Chondrocyte (in vitro differentiated cells): Measurements from ENCODE around the gene SAMSN1. TPM values are rescaled to one million over a fixed set of nuclear protein-coding genes. Genes with fewer than 3 reads are reported as not detected.
"Not testable (repeated sequence)": the region's sequence is repeated elsewhere in the genome, so short reads cannot be mapped to it uniquely, and the experiment has no call there.

Source experiments
- DNase-seq: peaks from one replicate; pipeline ENCODE4 v3.0.0; 2021; ENCODE audit warnings: mixed read lengths, low spot score
- H3K27ac Mint-ChIP-seq: one replicate; pipeline ENCODE4 v1.8.0; 2021; ENCODE audit warnings: mild to moderate bottlenecking, moderate library complexity, mixed read lengths; ENCODE audit not compliant: unreplicated experiment
- H3K27me3 Mint-ChIP-seq: 2 replicates; pipeline ENCODE4 v1.8.0; 2021; ENCODE audit warnings: low read depth, mixed read lengths
- H3K36me3 Mint-ChIP-seq: 2 replicates; pipeline ENCODE4 v1.8.0; 2021; ENCODE audit warnings: low read depth, mixed read lengths
- H3K4me1 Mint-ChIP-seq: 2 replicates; pipeline ENCODE4 v1.8.0; 2021; ENCODE audit warnings: low read depth, mild to moderate bottlenecking, mixed read lengths
- H3K4me3 Mint-ChIP-seq: one replicate; pipeline ENCODE4 v1.8.0; 2021; ENCODE audit warnings: mild to moderate bottlenecking, moderate library complexity, mixed read lengths; ENCODE audit not compliant: unreplicated experiment
- H3K9me3 Mint-ChIP-seq: 2 replicates; pipeline ENCODE4 v1.8.0; 2021; ENCODE audit warnings: low read depth, mixed read lengths
- total RNA-seq: library from RNA; stranded (reverse); gene quantifications from 3 replicates; pipeline ENCODE4 v1.2.1, GENCODE V29; 2021
- TF ChIP-seq, protein P1 (sequence below): fragments of 200-600 bp; sonication (generic); IDR thresholded peaks from 2 replicates; pipeline ENCODE4 v1.5.0; 2021; ENCODE audit warnings: antibody characterized with exemption, mild to moderate bottlenecking, moderate library complexity

The SAMSN1 gene
- total RNA-seq, 1 donor from 2014 or later: not detected

DNA sequence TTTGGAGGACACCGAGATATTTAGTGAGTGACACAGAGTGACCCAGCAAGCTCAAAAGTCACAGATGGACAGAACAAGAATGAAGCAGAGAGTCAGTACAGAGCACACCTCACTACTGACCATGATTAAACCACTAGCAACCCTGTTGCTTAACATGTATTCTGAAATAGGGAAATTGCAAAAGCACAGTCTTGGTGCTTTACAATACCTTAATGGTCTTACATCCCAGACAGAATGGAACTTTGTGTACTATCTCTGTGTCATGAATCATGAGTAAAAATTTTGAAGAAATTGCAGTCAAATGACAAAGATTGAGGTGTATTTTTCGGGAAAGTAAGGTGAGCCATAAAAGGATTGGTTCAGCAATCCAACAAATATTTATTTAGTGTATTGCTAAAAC lies 2.7 kb upstream of the SAMSN1 start:
- Mint-ChIP-seq H3K4me1 (no peaks in the 10 kb centered on the region), H3K27me3 (no peaks in the 10 kb centered on the region), H3K4me3 (no peak overlapping the region), H3K36me3 (no peaks in the 10 kb centered on the region), H3K27ac (no peak overlapping the region), H3K9me3 (no peaks in the 10 kb centered on the region)
- TF ChIP-seq, protein P1, sequence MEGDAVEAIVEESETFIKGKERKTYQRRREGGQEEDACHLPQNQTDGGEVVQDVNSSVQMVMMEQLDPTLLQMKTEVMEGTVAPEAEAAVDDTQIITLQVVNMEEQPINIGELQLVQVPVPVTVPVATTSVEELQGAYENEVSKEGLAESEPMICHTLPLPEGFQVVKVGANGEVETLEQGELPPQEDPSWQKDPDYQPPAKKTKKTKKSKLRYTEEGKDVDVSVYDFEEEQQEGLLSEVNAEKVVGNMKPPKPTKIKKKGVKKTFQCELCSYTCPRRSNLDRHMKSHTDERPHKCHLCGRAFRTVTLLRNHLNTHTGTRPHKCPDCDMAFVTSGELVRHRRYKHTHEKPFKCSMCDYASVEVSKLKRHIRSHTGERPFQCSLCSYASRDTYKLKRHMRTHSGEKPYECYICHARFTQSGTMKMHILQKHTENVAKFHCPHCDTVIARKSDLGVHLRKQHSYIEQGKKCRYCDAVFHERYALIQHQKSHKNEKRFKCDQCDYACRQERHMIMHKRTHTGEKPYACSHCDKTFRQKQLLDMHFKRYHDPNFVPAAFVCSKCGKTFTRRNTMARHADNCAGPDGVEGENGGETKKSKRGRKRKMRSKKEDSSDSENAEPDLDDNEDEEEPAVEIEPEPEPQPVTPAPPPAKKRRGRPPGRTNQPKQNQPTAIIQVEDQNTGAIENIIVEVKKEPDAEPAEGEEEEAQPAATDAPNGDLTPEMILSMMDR: no peak
- DNase-seq: no peak

DNA sequence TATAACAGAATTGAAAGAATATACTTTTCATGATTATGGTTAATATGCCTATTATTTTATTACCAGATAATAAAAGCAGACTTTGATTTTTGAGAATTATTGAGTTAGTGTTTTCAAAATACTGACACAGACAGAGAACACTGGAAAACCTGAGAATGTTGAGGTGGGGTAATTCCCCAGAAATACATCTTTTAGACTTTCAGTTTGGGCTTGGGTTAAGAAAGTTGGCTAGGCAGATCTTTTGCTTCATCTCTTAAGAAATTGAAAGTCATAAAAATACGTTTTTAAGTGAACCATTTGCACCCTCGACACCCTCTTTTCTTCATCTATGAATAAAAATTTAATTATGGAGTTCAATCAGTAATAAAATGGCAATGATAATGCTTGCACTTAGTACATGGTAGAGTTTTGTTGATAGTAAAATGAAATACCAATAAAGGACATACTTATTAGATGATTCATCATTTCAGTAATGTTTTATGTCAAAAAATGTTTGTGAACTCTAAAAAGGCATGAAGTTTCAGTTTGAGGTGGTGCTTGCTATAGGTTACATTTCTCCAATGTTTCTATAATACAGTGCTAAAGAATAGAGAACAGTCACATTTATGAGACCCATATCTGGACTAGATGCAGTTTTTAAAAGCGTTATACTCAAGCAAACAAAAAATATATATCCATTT lies 1.9 kb upstream of the SAMSN1 start:
- TF ChIP-seq, protein P1: no peak
- H3K4me1 Mint-ChIP-seq: no peaks in the 10 kb centered on the region
- no peaks in the 10 kb centered on the region for H3K9me3 Mint-ChIP-seq
- H3K27ac Mint-ChIP-seq: no peak overlapping the region
- H3K36me3 Mint-ChIP-seq: no peaks in the 10 kb centered on the region
- H3K4me3 Mint-ChIP-seq: no peak overlapping the region
- no peak for DNase-seq
- H3K27me3 Mint-ChIP-seq: no peaks in the 10 kb centered on the region

DNA sequence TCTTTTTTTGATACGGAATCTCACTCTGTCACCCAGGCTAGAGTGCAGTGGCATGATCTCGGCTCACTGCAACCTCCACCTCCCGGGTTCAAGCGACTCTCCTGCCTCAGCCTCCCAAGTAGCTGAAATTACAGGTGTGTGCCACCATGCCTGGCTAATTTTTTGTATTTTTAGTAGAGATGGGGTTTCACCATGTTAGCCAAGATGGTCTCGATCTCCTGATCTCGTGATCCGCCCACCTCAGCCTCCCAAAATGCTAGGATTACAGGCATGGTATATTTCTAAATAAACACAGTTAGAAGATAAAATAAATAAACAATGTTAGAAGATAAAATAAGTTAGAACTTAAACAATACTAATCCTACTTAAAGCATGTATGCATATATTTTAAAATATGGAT lies 604 bp upstream of the SAMSN1 start:
- not testable (repeated sequence) for H3K27ac Mint-ChIP-seq, DNase-seq, H3K4me1 Mint-ChIP-seq, H3K9me3 Mint-ChIP-seq, H3K4me3 Mint-ChIP-seq, H3K27me3 Mint-ChIP-seq, H3K36me3 Mint-ChIP-seq

DNA sequence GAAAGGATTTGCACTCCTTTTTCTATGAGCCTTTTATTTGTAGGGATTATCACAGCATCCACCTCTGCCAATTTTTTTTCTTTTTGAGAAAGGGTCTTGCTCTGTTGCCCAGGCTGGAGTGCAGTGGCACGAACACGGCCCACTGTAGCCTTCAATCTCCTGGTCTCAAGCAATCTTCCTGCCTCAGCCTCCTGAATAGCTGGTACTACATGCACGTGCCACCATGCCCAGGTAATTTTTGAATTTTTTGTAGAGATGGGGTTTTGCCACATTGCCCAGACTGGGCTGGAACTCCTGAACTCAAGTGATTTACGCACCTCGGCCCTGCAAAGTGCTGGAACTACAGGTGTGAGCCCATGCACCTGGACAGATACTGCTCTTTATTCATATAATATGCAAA lies 2.1 kb downstream of the SAMSN1 start:
- Mint-ChIP-seq H3K4me3 (no peak overlapping the region), H3K27ac (no peak overlapping the region), H3K9me3 (peaks cover 5% of the 10 kb centered on the region), H3K4me1 (no peaks in the 10 kb centered on the region), H3K36me3 (no peaks in the 10 kb centered on the region), H3K27me3 (no peaks in the 10 kb centered on the region)
- TF ChIP-seq, protein P1: no peak
- no peak for DNase-seq

DNA sequence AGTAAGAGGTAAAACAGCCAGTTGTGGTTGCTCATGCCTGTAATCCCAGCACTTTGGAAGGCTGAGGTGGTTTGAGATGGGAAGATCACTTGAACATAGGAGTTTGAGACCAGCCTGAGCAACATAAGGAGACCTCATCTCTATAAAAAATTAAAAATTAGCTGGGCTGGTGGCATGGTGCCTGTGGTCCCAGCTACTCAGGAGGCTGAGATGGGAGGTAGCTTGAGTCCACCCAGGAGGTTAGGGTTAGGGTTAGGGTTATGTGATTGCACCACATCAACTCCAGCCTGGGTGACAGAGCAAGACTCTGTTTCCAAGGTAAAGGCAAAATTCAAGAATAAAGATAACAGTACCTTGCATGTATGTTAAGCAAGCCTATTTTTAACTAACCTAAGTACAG lies 3.5 kb downstream of the SAMSN1 start:
- Mint-ChIP-seq H3K27me3 (no peaks in the 10 kb centered on the region), H3K27ac (no peak overlapping the region), H3K36me3 (no peaks in the 10 kb centered on the region), H3K4me3 (no peak overlapping the region), H3K4me1 (no peaks in the 10 kb centered on the region), H3K9me3 (peaks cover 12% of the 10 kb centered on the region)
- DNase-seq: no peak
- TF ChIP-seq, protein P1: no peak

DNA sequence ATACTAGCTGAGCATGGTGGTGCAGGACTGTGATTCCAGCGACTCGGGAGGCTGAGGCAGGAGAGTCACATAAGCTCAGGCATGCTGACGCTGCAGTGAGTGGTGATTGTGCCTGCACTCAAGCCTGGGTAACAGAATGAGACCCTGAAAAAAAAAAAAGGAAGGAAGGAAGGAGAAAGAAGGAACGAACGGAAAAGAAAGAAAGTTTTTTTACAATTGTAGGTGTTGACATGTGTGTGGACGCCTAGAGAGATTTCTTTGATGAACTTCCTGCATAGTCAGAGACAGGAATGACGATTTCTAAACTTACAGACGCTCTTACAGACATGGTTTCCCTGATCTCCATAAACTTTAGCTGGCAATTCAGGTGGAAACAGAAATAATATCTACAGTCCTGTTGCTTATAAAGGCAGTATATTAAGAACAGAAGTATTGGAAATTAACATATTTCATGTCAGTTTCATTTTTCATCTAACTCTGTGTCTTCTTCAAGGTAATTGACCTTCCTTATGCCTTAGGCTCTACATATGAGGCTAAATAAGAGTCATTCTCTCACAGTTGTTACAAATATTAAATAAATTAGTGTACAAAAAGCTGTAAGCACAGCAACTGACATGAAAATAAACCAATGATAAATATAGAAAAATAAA lies 4.1 kb downstream of the SAMSN1 start:
- Mint-ChIP-seq H3K4me1 (no peaks in the 10 kb centered on the region), H3K27me3 (no peaks in the 10 kb centered on the region), H3K4me3 (no peak overlapping the region), H3K9me3 (peaks cover 13% of the 10 kb centered on the region), H3K27ac (no peak overlapping the region), H3K36me3 (no peaks in the 10 kb centered on the region)
- no peak for DNase-seq
- TF ChIP-seq, protein P1: no peak
